ENCODE data around the gene SECISBP2.

SECISBP2 gene

GRCh38 chr9:89372979-89373378 lies 54.7 kb downstream of the SECISBP2 start:
- TF ChIP-seq POLR2AphosphoS5 (IDR thresholded peaks at IDR 0.05; ENCODE audit: low read depth, low read length) (no peak), TAF1 (IDR thresholded peaks at IDR 0.05; ENCODE audit: borderline replicate concordance, insufficient read depth, low read length) (no peak), REST (IDR thresholded peaks at IDR 0.05; ENCODE audit: insufficient read depth in 1 of 2, low read depth in 2 of 2, low read length in 2 of 2) (no peak), FOXP2 (optimal IDR thresholded peaks at IDR 0.05; ENCODE audit: borderline replicate concordance, extremely low read depth, extremely low read length, insufficient read depth) (no peak), SIN3A (IDR thresholded peaks at IDR 0.05; ENCODE audit: borderline replicate concordance, insufficient read depth, low read length) (no peak)

GRCh38 chr9:89374176-89374575 lies 55.9 kb downstream of the SECISBP2 start:
- TF ChIP-seq TAF1 (IDR thresholded peaks at IDR 0.05; ENCODE audit: borderline replicate concordance, insufficient read depth, low read length), result no peak
- TF ChIP-seq REST (IDR thresholded peaks at IDR 0.05; ENCODE audit: insufficient read depth in 1 of 2, low read depth in 2 of 2, low read length in 2 of 2), result no peak
- no peak for TF ChIP-seq FOXP2 (optimal IDR thresholded peaks at IDR 0.05; ENCODE audit: borderline replicate concordance, extremely low read depth, extremely low read length, insufficient read depth)
- no peak for TF ChIP-seq SIN3A (IDR thresholded peaks at IDR 0.05; ENCODE audit: borderline replicate concordance, insufficient read depth, low read length)
- no peak for TF ChIP-seq POLR2AphosphoS5 (IDR thresholded peaks at IDR 0.05; ENCODE audit: low read depth, low read length)

- TF ChIP-seq REST (IDR thresholded peaks at IDR 0.05; ENCODE audit: insufficient read depth in 1 of 2, low read depth in 2 of 2, low read length in 2 of 2) (no peak), TAF1 (IDR thresholded peaks at IDR 0.05; ENCODE audit: borderline replicate concordance, insufficient read depth, low read length) (no peak), FOXP2 (optimal IDR thresholded peaks at IDR 0.05; ENCODE audit: borderline replicate concordance, extremely low read depth, extremely low read length, insufficient read depth) (no peak), POLR2AphosphoS5 (IDR thresholded peaks at IDR 0.05; ENCODE audit: low read depth, low read length) (no peak), SIN3A (IDR thresholded peaks at IDR 0.05; ENCODE audit: borderline replicate concordance, insufficient read depth, low read length) (no peak)
Observed at GRCh38 chr9:89375191-89375760, 57.0 kb downstream of the SECISBP2 start.

GRCh38 chr9:89376286-89376685 lies 58.0 kb downstream of the SECISBP2 start:
- TF ChIP-seq REST (IDR thresholded peaks at IDR 0.05; ENCODE audit: insufficient read depth in 1 of 2, low read depth in 2 of 2, low read length in 2 of 2), result no peak
- TF ChIP-seq FOXP2 (optimal IDR thresholded peaks at IDR 0.05; ENCODE audit: borderline replicate concordance, extremely low read depth, extremely low read length, insufficient read depth), result no peak
- no peak for TF ChIP-seq SIN3A (IDR thresholded peaks at IDR 0.05; ENCODE audit: borderline replicate concordance, insufficient read depth, low read length)
- no peak for TF ChIP-seq POLR2AphosphoS5 (IDR thresholded peaks at IDR 0.05; ENCODE audit: low read depth, low read length)
- no peak for TF ChIP-seq TAF1 (IDR thresholded peaks at IDR 0.05; ENCODE audit: borderline replicate concordance, insufficient read depth, low read length)
